Testis (tissue), 2 donors: ENCODE data around the gene RFX2.

ENCODE experiments used
- POLR2A ChIP-seq: fragments of 450-650 bp; IDR thresholded peaks from one replicate; pipeline ENCODE4 v1.6.1; 2017; ENCODE audit warnings: antibody characterized with exemption, mild to moderate bottlenecking, moderate library complexity
- TF ChIP-seq, protein P1 (sequence below), 3 experiments: fragments of 450-650 bp in 2 of 3; fragments of 200-600 bp in 1 of 3; sonication (generic) in 1 of 3; IDR thresholded peaks; one replicate each; pipeline ENCODE4 v1.5.1; 2016 to 2019; ENCODE audit warnings: antibody characterized with exemption in 3 of 3, mild to moderate bottlenecking in 2 of 3, moderate library complexity in 1 of 3

- TF ChIP-seq, protein P1, sequence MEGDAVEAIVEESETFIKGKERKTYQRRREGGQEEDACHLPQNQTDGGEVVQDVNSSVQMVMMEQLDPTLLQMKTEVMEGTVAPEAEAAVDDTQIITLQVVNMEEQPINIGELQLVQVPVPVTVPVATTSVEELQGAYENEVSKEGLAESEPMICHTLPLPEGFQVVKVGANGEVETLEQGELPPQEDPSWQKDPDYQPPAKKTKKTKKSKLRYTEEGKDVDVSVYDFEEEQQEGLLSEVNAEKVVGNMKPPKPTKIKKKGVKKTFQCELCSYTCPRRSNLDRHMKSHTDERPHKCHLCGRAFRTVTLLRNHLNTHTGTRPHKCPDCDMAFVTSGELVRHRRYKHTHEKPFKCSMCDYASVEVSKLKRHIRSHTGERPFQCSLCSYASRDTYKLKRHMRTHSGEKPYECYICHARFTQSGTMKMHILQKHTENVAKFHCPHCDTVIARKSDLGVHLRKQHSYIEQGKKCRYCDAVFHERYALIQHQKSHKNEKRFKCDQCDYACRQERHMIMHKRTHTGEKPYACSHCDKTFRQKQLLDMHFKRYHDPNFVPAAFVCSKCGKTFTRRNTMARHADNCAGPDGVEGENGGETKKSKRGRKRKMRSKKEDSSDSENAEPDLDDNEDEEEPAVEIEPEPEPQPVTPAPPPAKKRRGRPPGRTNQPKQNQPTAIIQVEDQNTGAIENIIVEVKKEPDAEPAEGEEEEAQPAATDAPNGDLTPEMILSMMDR (IDR thresholded peaks at IDR 0.05) = no peak
- no peak for TF ChIP-seq POLR2A
Measured at GRCh38 chr19:6055013-6055795, 55.1 kb downstream of the RFX2 start.
